Kidney (tissue), 14 donors: ENCODE data around the gene NIN. TPM values are rescaled to one million over a fixed set of nuclear protein-coding genes. Genes with fewer than 3 reads are reported as not detected.
"Not testable (repeated sequence)": the region's sequence is repeated elsewhere in the genome, so short reads cannot be mapped to it uniquely, and the experiment has no call there.

Source experiments
- DNase-seq, 5 donors: peaks; one replicate each; pipeline ENCODE4 v3.0.0-alpha.2; 2013 to 2020
- FAIRE-seq: peaks from 2 replicates; lab custom pipeline; 2012; peaks lifted over from hg19 to GRCh38; lab: Jason Lieb, UNC
- H3K27ac ChIP-seq, 2 donors: one replicate each; pipeline ENCODE4 v1.7.0; 2013; ENCODE audit warnings: low read depth in 2 of 2, low read length in 2 of 2, inconsistent platforms in 1 of 2
- H3K27me3 ChIP-seq: one replicate; pipeline ENCODE4 v1.7.1; 2013; ENCODE audit warnings: low read length, inconsistent platforms; ENCODE audit not compliant: control insufficient read depth, insufficient read depth
- H3K36me3 ChIP-seq, 3 donors: one replicate each; pipeline versions ENCODE4 v1.7.0 to v1.7.1; 2013; ENCODE audit warnings: low read length in 3 of 3, control low read depth in 1 of 3, inconsistent platforms in 1 of 3; ENCODE audit not compliant: insufficient read depth in 3 of 3, control insufficient read depth in 2 of 3
- H3K4me1 ChIP-seq, 3 donors: one replicate each; pipeline versions ENCODE4 v1.7.0 to v1.7.1; 2013; ENCODE audit warnings: low read length in 3 of 3, inconsistent platforms in 1 of 3, low read depth in 1 of 3; ENCODE audit not compliant: control insufficient read depth in 2 of 3, insufficient read depth in 2 of 3
- H3K4me3 ChIP-seq, 3 donors: one replicate each; pipeline versions ENCODE4 v1.7.0 to v1.8.1; 2013; ENCODE audit warnings: low read length in 3 of 3, control low read depth in 1 of 3, inconsistent platforms in 1 of 3
- H3K9ac ChIP-seq, 3 donors: one replicate each; pipeline versions ENCODE4 v1.7.0 to v1.7.1; 2013; ENCODE audit warnings: low read length in 3 of 3, control low read depth in 1 of 3, inconsistent platforms in 1 of 3
- H3K9me3 ChIP-seq, 3 donors: one replicate each; pipeline versions ENCODE4 v1.7.0 to v1.7.1; 2013; ENCODE audit warnings: low read length in 3 of 3, control low read depth in 1 of 3, inconsistent platforms in 1 of 3; ENCODE audit not compliant: control insufficient read depth in 2 of 3, insufficient read depth in 1 of 3
- intact Hi-C: fragments of 100-400 bp; cut with DNase I; formaldehyde crosslinking; loops from one replicate; pipeline ENCODE4 v1.11.1; 2022
- polyA plus RNA-seq: library from polyadenylated mRNA; stranded (reverse); fragments of 350-450 nt; fragmentation: Illumina TruSeq; extraction: RNeasy Lipid Tissue Mini Kit (QIAGEN cat#74804); gene quantifications from one replicate; pipeline ENCODE4 v1.2.3, GENCODE V29; 2014; ENCODE audit warnings: low read depth, low replicate concordance; ENCODE audit not compliant: insufficient read depth
- total RNA-seq: library from RNA; stranded (reverse); fragmentation: NEBNext Ultra II Directional; extraction: Animal tissue kit (Norgen Biotek cat#: 25700); gene quantifications from one replicate; pipeline ENCODE4 v1.2.1, GENCODE V29; 2021
- TF ChIP-seq, protein P1 (sequence below): IDR thresholded peaks from 3 replicates; pipeline ENCODE4 v1.5.1; 2012; ENCODE audit warnings: mild to moderate bottlenecking, moderate library complexity, borderline replicate concordance; ENCODE audit not compliant: insufficient read depth; ENCODE audit errors: extremely low read depth
- donor health status: control.
- donor health status: control.
- donor health status: control.
- donor health status: control.
- donor health status: control.
- donor health status: DM: yes; HTN: yes; CAD: no.
- donor health status: Normal renal cell carcinoma (clear cell type).

The NIN gene
- total and polyA plus RNA-seq, 2 donors from 2014 or later = 3.6 to 40.0 TPM

DNA sequence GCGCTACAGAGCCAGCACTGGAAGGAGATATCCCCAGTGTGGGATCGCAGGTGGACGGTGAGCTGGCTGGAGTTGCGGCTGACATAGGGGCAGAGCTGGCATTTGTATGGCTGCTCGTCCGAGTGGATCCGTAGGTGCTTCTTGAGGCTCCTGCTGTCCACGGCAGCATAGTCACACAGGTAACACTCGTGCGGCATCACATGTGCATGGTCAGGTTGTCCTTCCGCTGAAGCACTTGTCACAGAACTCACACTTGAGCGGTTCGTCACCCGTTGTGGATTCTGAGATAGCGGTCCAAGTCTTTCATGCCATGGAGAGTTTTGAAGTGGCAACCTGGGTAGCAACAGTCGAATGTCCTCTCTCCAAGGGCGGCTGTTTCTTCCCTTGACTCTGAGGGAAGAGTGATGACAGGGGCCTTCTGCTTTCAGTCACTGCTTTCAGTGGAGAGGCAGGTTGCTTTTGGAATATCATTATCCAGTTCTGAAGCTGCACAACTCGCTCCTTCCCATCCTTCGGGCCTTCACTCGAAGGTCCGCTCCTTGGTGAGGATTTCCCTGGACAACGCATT, 125.9 kb downstream of the NIN start:
- intact Hi-C loops = no loop called here
- DNase-seq (no peak), FAIRE-seq (no peak)
- Histone ChIP-seq H3K9me3 (no peaks in the 10 kb centered on the region), H3K27me3 (no peaks in the 10 kb centered on the region), H3K9ac (no peak overlapping the region), H3K36me3 (no peaks in the 10 kb centered on the region), H3K4me3 (no peak overlapping the region), H3K27ac (no peak overlapping the region), H3K4me1 (no peaks in the 10 kb centered on the region)
- TF ChIP-seq, protein P1, sequence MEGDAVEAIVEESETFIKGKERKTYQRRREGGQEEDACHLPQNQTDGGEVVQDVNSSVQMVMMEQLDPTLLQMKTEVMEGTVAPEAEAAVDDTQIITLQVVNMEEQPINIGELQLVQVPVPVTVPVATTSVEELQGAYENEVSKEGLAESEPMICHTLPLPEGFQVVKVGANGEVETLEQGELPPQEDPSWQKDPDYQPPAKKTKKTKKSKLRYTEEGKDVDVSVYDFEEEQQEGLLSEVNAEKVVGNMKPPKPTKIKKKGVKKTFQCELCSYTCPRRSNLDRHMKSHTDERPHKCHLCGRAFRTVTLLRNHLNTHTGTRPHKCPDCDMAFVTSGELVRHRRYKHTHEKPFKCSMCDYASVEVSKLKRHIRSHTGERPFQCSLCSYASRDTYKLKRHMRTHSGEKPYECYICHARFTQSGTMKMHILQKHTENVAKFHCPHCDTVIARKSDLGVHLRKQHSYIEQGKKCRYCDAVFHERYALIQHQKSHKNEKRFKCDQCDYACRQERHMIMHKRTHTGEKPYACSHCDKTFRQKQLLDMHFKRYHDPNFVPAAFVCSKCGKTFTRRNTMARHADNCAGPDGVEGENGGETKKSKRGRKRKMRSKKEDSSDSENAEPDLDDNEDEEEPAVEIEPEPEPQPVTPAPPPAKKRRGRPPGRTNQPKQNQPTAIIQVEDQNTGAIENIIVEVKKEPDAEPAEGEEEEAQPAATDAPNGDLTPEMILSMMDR = no peak

DNA sequence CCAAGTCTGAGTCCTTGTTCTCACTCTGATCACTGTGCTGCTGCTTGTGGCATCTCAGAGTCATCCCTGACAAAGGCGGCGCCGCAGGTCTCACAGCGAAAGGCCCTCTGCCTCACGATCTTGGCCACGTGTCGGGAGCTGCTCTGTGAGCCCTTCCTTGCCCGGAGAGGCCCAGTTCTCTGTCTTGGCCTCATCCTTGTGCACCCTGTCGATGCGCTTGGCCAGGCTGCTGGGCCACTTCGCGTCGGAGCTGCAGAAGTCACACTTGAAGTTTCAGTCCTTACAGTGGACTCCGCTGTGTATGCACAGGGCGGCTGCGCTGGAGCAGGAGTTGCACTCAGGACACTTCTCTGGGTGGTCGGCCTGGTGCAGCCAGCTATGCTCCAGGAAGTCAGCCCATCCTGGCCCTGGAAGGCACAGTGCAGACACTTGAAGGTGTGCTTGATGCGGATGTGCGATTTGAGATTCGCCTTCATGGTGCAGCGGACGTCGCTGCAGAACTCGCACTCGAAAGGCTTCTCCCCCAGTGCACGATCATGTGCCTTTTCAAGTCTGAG, 126.4 kb downstream of the NIN start:
- H3K27me3 ChIP-seq = no peaks in the 10 kb centered on the region
- no peak overlapping the region for H3K27ac ChIP-seq
- DNase-seq = peak in 1 of 5 donors; percentile 65
- H3K4me3 ChIP-seq = no peak overlapping the region
- no peaks in the 10 kb centered on the region for H3K4me1 ChIP-seq
- H3K9me3 ChIP-seq = no peaks in the 10 kb centered on the region
- TF ChIP-seq, protein P1 = no peak
- no peaks in the 10 kb centered on the region for H3K36me3 ChIP-seq
- no peak overlapping the region for H3K9ac ChIP-seq
- intact Hi-C loops = no loop called here
- FAIRE-seq = no peak

DNA sequence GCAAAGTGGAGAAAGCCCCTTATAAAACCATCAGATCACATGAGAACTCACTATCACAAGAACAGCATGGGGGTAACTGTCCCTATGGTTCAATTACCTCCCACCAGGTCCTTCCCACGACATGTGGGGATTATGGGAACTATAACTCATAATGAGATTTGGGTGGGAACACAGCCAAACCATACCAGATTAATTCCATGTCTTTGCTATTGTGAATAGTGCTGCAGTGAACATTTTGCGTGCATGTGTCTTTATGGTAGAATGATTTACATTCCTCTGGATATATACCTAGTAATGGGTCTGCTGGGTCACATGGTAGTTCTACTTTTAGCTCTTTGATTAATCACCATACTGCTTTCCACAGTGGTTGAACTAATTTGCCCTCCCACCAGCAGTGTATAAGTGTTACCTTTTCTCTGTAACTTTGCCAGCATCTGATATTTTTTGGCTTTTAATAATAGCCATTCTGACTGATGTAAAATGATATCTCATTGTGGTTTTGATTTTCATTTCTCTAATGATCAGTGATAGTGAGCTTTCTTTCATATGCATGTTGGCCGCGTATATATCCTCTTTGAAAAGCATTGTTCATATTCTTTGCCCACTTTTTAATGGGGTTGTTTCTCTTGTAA, 133.2 kb downstream of the NIN start:
- Histone ChIP-seq H3K27me3 (no peaks in the 10 kb centered on the region), H3K9me3 (no peaks in the 10 kb centered on the region), H3K27ac (no peak overlapping the region), H3K36me3 (no peaks in the 10 kb centered on the region), H3K4me1 (no peaks in the 10 kb centered on the region), H3K4me3 (no peak overlapping the region), H3K9ac (no peak overlapping the region)
- intact Hi-C loops = no loop called here
- no peak for DNase-seq
- FAIRE-seq = no peak
- TF ChIP-seq, protein P1 = no peak

DNA sequence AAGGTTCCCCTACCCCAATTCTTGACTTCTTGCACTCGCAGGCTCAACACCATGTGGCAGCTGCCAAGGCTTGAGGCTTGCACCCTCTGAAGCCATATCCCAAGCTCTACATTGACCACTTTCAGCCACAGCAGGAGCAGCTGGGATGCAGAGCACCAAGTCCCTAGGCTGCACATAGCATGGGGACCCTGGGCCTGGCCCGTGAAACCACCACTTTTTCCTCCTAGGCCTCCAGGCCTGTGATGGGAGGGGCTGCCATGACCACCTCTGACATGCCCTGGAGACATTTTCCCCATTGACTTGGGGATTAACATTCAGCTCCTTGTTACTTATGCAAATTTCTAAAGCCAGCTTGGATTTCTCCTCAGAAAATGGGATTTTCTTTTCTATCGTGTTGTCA, 136.7 kb downstream of the NIN start:
- H3K27ac ChIP-seq, H3K27me3 ChIP-seq, H3K4me1 ChIP-seq, DNase-seq, H3K4me3 ChIP-seq, FAIRE-seq, H3K9me3 ChIP-seq, H3K9ac ChIP-seq, intact Hi-C loops, H3K36me3 ChIP-seq: not testable (repeated sequence)
